ENCODE data around the gene ADAMTS12. TPM values are rescaled to one million over a fixed set of nuclear protein-coding genes. Genes with fewer than 3 reads are reported as not detected.

The ADAMTS12 gene
- polyA plus RNA-seq, 1 donor: 4.2 TPM

DNA sequence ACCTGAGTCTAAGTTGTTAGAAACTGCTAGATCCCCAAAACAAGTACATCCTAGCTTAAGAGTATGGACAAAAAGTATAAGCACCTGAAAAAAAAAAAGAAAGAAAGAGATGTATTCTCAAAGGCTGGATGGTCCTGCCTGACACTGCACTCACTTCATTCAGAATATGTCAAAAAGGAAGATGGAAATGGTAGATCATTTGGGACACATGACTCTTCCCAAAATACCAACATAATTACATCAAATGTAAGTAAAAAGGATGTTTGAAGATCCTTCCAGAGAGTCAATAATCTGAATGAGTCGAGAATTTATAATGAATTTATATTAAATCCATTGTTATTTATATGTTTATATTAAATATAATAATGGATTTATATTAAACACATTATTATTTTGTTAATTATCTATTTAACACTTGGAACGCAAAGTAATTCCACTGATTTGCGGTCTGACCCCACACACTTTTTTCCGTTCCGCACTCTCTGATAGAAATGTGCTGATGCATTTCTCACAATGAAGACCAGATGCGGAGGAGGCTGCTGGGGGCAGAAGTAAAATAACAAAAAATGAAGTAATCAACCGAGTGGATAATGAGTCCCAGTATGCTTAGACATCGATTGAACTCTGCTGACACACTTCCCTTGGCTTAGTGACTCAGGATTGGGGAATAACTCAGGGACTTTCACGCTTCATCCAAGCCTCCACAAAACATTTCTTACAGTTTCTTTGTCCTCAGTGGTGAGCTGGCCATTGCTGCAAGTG lies 201.2 kb downstream of the ADAMTS12 start:
- Histone ChIP-seq H3K4me1 (ENCODE audit: control insufficient read depth, insufficient read depth, low read length) (no peaks in the 10 kb centered on the region), H3K4me3 (ENCODE audit: low read length) (no peak overlapping the region), H3K27me3 (ENCODE audit: control insufficient read depth, insufficient read depth, low read length) (no peaks in the 10 kb centered on the region), H3K27ac (ENCODE audit: low read length) (no peak overlapping the region), H3K9me3 (ENCODE audit: control insufficient read depth, low read depth, low read length) (no peaks in the 10 kb centered on the region), H3K36me3 (ENCODE audit: control insufficient read depth, insufficient read depth, low read length) (no peaks in the 10 kb centered on the region)
- 81% methylated on average over 3 of the region's 9 CpGs for WGBS (ENCODE audit: insufficient coverage, low lambda C conversion rate)
- no peak for DNase-seq

DNA sequence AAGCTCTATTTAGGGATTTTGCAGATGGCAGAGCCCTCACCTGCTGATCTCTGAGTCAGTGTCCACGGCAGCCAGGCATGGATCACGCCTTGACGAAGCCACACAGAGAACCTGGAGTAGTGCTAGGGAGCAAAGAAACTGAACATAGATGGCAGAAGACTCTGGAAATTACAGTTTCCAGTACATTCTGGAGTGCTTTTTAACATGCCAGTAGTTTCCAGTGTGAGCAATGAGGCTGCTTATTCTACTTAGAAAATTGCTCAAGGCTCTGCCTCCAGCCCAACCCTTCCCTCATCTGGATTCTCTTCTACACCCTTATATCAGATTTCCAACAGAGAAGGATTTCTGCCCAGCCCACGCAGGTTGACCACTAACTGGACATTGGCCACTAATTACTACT lies 203.3 kb downstream of the ADAMTS12 start:
- Histone ChIP-seq H3K9me3 (ENCODE audit: control insufficient read depth, low read depth, low read length) (no peaks in the 10 kb centered on the region), H3K4me3 (ENCODE audit: low read length) (no peak overlapping the region), H3K27me3 (ENCODE audit: control insufficient read depth, insufficient read depth, low read length) (no peaks in the 10 kb centered on the region), H3K27ac (ENCODE audit: low read length) (no peak overlapping the region), H3K4me1 (ENCODE audit: control insufficient read depth, insufficient read depth, low read length) (no peaks in the 10 kb centered on the region), H3K36me3 (ENCODE audit: control insufficient read depth, insufficient read depth, low read length) (no peaks in the 10 kb centered on the region)
- no CpG with 5 or more reads among the region's 4 CpGs for WGBS (ENCODE audit: insufficient coverage, low lambda C conversion rate)
- no peak for DNase-seq

DNA sequence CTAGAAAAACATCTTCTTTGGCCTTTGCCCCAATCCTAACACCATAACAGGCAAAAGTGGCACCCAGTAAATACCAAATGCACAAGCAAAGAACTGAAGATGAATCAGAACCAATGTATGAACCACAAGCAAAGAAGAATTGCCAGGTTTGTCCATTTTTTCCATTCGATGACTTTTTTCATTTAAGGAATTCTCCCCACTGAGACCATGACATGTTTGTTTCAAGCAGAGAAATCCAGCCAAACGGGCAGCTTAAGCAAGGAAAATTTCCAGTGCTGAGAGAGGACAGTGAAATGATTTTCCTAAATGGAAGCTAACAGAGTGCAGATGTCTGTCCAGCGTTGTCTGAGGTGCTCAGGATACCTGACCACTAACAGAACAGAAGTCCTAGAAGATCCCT lies 203.7 kb downstream of the ADAMTS12 start:
- H3K36me3 ChIP-seq (ENCODE audit: control insufficient read depth, insufficient read depth, low read length): no peaks in the 10 kb centered on the region
- WGBS (ENCODE audit: insufficient coverage, low lambda C conversion rate): 100% methylated on average over 1 of the region's 3 CpGs
- no peak for DNase-seq
- H3K27me3 ChIP-seq (ENCODE audit: control insufficient read depth, insufficient read depth, low read length): no peaks in the 10 kb centered on the region
- H3K4me3 ChIP-seq (ENCODE audit: low read length): no peak overlapping the region
- H3K4me1 ChIP-seq (ENCODE audit: control insufficient read depth, insufficient read depth, low read length): no peaks in the 10 kb centered on the region
- no peaks in the 10 kb centered on the region for H3K9me3 ChIP-seq (ENCODE audit: control insufficient read depth, low read depth, low read length)
- H3K27ac ChIP-seq (ENCODE audit: low read length): no peak overlapping the region

DNA sequence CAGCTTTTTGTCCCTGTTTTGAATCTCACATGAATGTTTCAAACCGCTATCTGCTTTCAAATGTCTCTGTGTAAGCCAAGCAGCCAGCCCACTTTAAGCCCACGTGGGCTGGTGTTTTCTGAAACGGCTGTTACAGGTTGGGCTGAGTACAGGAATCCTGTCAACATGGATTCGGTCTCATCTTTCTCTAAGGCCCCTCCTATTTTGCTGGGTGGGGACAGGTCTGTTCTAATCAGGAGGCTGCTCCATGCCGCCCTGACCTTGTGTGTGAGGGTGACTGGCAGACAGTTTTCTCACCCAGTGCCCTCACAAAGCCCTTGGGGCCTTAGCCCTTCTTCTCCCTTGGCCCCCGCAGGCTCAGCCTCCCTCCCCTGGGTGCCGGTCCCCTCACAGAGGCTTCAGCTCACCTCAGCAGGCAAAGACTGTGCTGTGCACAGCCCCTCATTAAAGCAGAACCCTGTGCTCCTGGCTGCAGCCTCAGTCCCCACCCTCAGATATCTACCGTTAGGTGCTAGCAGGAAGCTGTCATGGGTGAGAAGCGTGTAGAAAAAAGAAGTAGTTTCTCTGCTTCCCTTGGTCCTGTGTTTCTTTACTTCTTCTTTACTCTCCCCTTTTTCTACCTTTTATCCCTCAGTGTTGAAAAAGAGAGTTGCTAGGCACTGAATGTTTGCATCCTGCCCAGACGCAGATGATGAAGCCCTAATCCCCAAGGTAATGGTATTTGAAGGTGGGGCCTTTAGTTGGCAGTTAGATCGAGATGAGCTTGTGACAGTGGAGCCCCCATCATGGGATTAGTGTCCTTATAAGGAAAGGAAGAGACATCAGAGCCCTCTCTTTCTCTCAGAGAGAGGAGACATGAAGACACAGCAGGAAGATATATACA lies 205.7 kb downstream of the ADAMTS12 start:
- Histone ChIP-seq H3K9me3 (ENCODE audit: control insufficient read depth, low read depth, low read length) (no peaks in the 10 kb centered on the region), H3K27me3 (ENCODE audit: control insufficient read depth, insufficient read depth, low read length) (no peaks in the 10 kb centered on the region), H3K4me1 (ENCODE audit: control insufficient read depth, insufficient read depth, low read length) (no peaks in the 10 kb centered on the region), H3K36me3 (ENCODE audit: control insufficient read depth, insufficient read depth, low read length) (no peaks in the 10 kb centered on the region), H3K4me3 (ENCODE audit: low read length) (no peak overlapping the region), H3K27ac (ENCODE audit: low read length) (no peak overlapping the region)
- no peak for DNase-seq
- WGBS (ENCODE audit: insufficient coverage, low lambda C conversion rate): no CpG with 5 or more reads among the region's 11 CpGs

DNA sequence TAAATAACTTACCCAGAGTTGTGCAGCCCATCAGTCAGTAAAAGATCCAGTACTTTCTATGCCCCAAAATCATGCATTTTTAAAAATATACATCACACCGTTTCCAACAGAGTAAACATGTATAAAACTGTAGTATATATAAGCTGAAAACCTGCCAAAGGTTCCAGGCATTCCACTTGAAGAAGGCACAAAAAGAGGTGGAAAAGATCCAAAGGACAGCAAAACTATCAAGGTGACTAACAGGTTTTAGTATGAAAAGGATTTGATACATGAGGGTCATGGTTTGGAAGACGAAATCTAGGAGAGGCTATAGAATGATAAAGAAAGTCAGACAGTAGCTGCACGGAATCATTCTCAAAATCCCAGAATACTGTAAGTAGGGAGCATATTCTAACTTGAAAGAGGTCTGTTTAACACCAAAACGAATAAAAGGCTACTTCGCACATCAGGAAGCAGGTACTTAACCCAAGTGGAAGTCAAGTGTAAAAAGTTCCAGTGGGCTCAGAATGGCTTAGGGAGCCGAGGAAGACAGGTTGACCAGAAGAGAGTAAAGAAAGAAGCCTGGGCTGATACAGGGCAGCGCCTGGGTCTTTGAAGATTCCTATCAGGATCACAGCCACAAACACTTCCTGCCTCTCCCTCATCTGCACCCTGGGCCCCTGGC lies 207.2 kb downstream of the ADAMTS12 start:
- no peak for DNase-seq
- Histone ChIP-seq H3K36me3 (ENCODE audit: control insufficient read depth, insufficient read depth, low read length) (no peaks in the 10 kb centered on the region), H3K4me3 (ENCODE audit: low read length) (no peak overlapping the region), H3K4me1 (ENCODE audit: control insufficient read depth, insufficient read depth, low read length) (no peaks in the 10 kb centered on the region), H3K9me3 (ENCODE audit: control insufficient read depth, low read depth, low read length) (no peaks in the 10 kb centered on the region), H3K27ac (ENCODE audit: low read length) (no peak overlapping the region), H3K27me3 (ENCODE audit: control insufficient read depth, insufficient read depth, low read length) (no peaks in the 10 kb centered on the region)
- WGBS (ENCODE audit: insufficient coverage, low lambda C conversion rate): 82% methylated on average over 3 of the region's 7 CpGs

DNA sequence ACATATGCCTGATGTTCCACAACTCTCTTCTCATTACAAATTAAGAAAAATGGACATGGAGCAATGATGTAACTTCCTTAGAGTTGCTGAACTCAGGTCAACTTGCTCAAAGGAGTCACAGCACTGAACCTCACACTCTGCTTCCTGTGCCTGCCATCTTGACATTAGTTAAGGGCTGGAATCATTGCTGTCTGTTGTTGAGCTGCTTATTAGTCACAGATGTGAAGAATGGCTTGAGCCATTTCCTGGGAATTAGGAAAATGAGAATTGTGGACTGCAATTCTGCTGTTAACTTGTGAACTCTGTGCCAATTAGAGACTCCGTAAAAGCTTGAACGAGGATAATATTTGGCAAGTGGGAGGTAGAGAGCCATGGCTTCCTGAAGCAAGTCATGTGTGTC lies 212.0 kb downstream of the ADAMTS12 start:
- no peaks in the 10 kb centered on the region for H3K27me3 ChIP-seq (ENCODE audit: control insufficient read depth, insufficient read depth, low read length)
- H3K9me3 ChIP-seq (ENCODE audit: control insufficient read depth, low read depth, low read length): no peaks in the 10 kb centered on the region
- no peaks in the 10 kb centered on the region for H3K4me1 ChIP-seq (ENCODE audit: control insufficient read depth, insufficient read depth, low read length)
- no peak overlapping the region for H3K27ac ChIP-seq (ENCODE audit: low read length)
- WGBS (ENCODE audit: insufficient coverage, low lambda C conversion rate): no CpG with 5 or more reads among the region's 2 CpGs
- no peaks in the 10 kb centered on the region for H3K36me3 ChIP-seq (ENCODE audit: control insufficient read depth, insufficient read depth, low read length)
- DNase-seq: no peak
- no peak overlapping the region for H3K4me3 ChIP-seq (ENCODE audit: low read length)

DNA sequence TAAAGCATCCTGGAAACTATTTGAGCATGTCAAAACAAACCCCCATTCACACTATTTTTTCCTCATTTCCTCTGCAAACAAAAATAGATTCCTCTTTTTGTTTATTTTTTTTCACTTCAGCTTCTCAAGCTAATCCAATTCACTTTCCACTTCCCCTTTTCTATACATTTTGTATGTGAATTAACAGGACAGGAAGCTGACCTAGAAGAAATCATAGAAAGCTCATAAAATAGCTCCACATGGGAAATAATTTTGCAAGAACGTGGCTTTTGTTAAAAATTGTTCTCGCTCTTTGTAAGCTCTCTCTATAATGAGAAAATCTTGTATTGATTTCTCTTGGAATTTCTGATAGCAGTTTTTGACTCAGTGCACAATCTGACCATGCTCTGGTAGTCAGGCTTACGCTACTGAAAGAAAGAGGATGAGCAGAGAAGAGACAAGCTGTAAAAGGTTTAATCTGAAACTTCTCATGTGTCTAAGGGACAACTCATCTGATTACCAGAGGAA lies 215.8 kb downstream of the ADAMTS12 start:
- DNase-seq: no peak
- Histone ChIP-seq H3K27ac (ENCODE audit: low read length) (no peak overlapping the region), H3K4me3 (ENCODE audit: low read length) (no peak overlapping the region), H3K4me1 (ENCODE audit: control insufficient read depth, insufficient read depth, low read length) (no peaks in the 10 kb centered on the region), H3K27me3 (ENCODE audit: control insufficient read depth, insufficient read depth, low read length) (no peaks in the 10 kb centered on the region), H3K9me3 (ENCODE audit: control insufficient read depth, low read depth, low read length) (no peaks in the 10 kb centered on the region), H3K36me3 (ENCODE audit: control insufficient read depth, insufficient read depth, low read length) (no peaks in the 10 kb centered on the region)
- 75% methylated on average over 2 of the region's 3 CpGs for WGBS (ENCODE audit: insufficient coverage, low lambda C conversion rate)

DNA sequence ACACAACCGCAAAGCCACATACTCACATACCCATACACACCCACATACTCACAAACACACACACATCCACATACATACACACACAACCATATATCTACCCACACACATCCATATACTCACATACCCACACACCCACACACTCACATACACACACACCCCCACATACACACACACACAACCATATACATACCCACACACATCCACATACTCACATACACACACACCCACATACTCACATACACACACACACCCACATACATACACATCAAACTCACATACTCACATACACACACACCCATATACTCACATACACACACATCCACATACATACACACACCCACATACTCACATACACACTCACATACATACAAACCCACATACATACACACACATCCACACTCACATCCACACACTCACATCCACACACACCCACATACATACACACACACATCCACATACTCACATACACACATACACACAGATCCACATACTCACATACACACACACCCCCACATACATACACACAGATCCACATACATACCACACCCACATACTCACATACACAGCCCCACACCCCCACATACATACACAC lies 220.0 kb downstream of the ADAMTS12 start:
- H3K4me3 ChIP-seq (ENCODE audit: low read length): no peak overlapping the region
- no peaks in the 10 kb centered on the region for H3K27me3 ChIP-seq (ENCODE audit: control insufficient read depth, insufficient read depth, low read length)
- H3K36me3 ChIP-seq (ENCODE audit: control insufficient read depth, insufficient read depth, low read length): no peaks in the 10 kb centered on the region
- H3K27ac ChIP-seq (ENCODE audit: low read length): no peak overlapping the region
- no CpG with 5 or more reads among the region's 1 CpG for WGBS (ENCODE audit: insufficient coverage, low lambda C conversion rate)
- H3K9me3 ChIP-seq (ENCODE audit: control insufficient read depth, low read depth, low read length): no peaks in the 10 kb centered on the region
- H3K4me1 ChIP-seq (ENCODE audit: control insufficient read depth, insufficient read depth, low read length): no peaks in the 10 kb centered on the region
- no peak for DNase-seq

DNA sequence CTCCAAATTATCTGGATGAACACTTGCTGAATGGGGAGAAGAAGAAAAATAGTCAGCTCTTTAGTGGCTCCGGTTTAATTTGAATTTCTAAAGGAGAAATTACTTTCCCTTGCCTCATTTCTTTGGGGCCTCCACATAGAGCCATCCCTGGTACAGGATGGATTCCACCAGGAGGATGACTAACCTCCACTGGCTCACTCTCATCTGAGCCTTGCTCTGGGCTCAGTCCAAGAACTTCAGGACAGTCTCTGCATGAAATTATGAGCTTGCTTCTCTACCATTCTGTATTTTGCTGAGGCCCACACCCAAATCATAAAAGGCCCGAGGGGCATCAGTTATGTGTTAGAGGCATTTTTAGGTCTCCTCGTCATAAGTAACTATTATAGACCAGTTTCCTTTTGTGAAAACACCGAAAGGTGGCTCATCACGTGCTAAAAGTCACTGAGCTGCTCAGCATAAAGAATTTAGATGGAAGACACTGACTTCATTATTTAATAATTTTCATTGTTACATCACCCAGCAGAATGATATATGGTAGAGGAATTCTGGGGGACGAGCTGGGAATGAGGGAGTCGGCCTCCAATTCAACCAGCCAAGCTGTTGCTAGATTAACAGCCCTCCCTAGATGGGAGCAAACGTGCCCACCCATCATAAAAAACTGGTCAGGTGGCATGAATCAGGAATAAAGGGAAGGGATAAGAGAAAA lies 228.9 kb downstream of the ADAMTS12 start:
- Histone ChIP-seq H3K36me3 (ENCODE audit: control insufficient read depth, insufficient read depth, low read length) (no peaks in the 10 kb centered on the region), H3K4me1 (ENCODE audit: control insufficient read depth, insufficient read depth, low read length) (no peaks in the 10 kb centered on the region), H3K9me3 (ENCODE audit: control insufficient read depth, low read depth, low read length) (no peaks in the 10 kb centered on the region), H3K4me3 (ENCODE audit: low read length) (no peak overlapping the region), H3K27ac (ENCODE audit: low read length) (no peak overlapping the region), H3K27me3 (ENCODE audit: control insufficient read depth, insufficient read depth, low read length) (no peaks in the 10 kb centered on the region)
- WGBS (ENCODE audit: insufficient coverage, low lambda C conversion rate): no CpG with 5 or more reads among the region's 8 CpGs
- DNase-seq: no peak

All from large intestine (tissue), 3 donors.